HG02571 (cell line): ENCODE results near the gene KRT72.
"Not testable (repeated sequence)": the region's sequence is repeated elsewhere in the genome, so short reads cannot be mapped to it uniquely, and the experiment has no call there.

ENCODE experiments used
- ATAC-seq: cut with Tn5 transposase; IDR thresholded peaks from one replicate; pipeline ENCODE4 v1.9.1; 2021; ENCODE audit warnings: mild to moderate bottlenecking, moderate library complexity; ENCODE audit not compliant: unreplicated experiment

Gene KRT72

DNA sequence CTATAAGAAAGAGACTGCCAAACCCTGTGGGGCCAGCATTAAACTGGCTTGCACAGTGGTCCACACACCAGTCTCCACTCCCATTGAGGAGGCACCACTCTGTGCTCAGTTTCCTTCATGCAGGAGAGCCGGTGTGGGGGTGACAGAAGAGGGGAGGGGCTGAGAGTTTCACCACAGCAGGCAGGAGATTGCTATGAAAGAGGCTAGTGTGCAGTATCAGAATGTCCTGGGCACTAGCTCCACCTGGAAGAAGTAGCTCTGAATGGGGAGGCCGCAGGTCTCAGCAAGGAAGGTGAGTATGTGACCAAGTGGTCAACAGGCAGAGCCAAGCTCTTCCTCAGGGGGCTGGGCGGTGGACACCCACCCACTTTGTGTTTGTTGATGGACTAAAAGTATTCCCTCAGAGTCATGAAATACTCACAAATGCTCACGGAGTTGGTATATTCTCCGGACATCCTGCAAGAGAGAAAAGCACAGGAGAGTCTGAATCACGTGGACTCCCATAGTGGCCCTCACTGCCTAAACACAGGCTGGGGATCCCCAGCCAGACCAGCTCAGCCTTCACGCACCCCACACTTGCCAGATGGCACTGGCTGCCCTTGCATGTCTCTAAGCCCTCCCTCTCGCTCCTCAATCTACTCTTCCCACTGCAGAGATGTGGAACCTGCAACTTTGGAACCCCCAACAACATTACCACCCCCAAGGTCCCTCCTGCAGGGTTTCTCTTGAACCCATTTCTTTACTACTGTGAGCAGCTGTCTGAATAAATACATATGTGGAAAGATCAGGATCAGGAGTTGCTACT lies 7.8 kb upstream of the KRT72 start:
- ATAC-seq = no peak

DNA sequence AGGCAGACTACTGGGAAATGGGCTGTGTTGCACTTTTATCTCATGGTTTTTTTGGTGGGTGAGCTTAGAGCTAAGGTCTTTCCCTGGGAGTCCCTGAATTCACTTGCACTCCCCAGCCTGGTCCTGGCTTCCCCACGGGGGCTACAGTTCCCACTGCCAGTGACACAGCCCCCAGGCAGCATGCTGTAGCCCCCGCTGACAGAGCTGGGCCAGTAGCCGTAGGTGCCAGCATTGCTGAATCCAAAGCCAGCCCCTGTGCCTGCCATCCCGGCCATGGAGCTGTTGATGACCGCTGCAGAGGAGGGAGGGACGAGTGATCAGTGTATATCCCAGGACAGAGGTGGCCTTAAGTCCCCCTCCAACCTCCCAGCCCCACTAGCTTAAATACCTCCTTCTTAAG lies 6.9 kb upstream of the KRT72 start:
- ATAC-seq = no peak

GRCh38 chr12:52607314-52607713 lies 6.1 kb upstream of the KRT72 start:
- no peak for ATAC-seq

GRCh38 chr12:52606581-52607218 lies 5.4 kb upstream of the KRT72 start:
- ATAC-seq = no peak

DNA sequence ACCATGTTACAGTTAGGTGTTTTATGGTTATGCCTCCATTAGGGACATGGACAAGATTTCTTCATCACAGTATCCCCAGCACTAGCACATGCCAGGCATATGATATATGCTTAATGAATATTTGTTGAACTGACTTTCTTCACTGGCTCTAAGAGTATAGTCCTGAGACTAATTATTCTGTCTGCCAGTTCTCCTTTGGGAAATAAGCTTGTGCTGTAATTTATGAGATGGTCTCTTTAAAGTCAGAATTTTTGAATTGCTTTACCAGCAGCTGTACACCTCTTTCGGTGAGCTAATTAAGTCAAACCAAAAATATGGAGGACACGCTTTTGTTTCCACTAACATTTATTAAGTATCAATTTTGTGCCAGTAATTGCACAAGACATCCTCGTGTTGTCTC lies 4.8 kb upstream of the KRT72 start:
- ATAC-seq = no peak

- no peak for ATAC-seq
Observed at GRCh38 chr12:52605542-52605941, 4.3 kb upstream of the KRT72 start.

- ATAC-seq = no peak
Observed at GRCh38 chr12:52604859-52605258, 3.6 kb upstream of the KRT72 start.

DNA sequence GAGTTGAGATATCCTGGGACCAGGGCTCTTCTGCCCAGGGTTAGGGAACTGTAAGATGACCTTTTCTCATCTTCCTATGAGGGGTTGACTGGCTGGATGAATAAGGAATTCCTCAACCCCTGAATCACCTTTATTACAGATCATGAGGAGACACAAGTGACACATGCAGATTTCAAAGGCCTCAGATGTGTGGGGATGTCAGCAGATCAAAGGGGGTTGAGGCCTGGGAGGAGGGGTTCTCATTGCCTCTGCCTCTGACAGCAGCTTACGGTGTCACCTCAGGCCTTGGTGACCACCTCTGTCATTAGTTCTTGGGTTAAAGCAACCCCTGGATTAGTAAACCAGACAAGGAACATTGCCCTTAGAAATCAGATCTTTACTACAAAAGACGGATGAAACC lies 2.1 kb upstream of the KRT72 start:
- no peak for ATAC-seq

GRCh38 chr12:52602552-52602951 lies 1.3 kb upstream of the KRT72 start:
- no peak for ATAC-seq

GRCh38 chr12:52601671-52602070 lies 408 bp upstream of the KRT72 start:
- no peak for ATAC-seq

DNA sequence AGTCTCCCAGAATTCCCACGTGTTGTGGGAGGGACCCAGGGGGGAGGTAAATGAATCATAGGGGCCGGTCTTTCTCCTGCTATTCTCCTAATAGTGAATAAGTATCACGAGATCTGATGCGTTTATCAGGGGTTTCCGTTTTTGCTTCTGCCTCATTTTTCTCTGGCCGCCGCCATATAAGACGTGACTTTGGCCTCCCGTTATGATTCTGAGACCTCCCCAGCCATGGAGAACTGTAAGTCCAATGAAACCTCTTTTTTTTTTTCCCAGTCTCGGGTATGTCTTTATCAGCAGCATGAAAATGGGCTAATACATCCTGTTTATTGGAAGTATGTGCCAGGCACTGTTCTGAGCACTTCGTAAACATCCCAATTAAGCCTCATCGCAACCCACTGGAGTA lies 788 bp downstream of the KRT72 start:
- no peak for ATAC-seq

DNA sequence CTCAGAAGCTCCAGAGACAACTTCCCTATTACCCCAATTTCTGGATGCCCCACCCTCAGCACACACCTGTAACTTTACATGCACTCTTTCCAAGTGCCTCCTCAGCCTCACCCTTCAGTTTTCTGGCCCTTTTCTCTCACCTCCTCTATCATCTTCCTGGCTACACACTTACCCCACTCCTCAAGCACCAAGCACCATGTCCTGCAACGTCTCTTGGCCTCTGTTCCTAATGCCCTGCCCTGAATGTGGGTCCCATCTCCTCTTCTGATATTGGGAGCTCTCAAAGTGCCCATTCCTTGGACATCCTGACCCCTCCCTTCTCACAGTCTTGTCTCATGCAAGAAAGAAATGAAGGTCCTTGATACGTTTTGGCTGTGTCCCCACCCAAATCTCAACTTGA lies 1.2 kb downstream of the KRT72 start:
- no peak for ATAC-seq

GRCh38 chr12:52598966-52599365 lies 2.3 kb downstream of the KRT72 start:
- no peak for ATAC-seq

- not testable (repeated sequence) for ATAC-seq
Observed at GRCh38 chr12:52594237-52594636, 7.0 kb downstream of the KRT72 start.

DNA sequence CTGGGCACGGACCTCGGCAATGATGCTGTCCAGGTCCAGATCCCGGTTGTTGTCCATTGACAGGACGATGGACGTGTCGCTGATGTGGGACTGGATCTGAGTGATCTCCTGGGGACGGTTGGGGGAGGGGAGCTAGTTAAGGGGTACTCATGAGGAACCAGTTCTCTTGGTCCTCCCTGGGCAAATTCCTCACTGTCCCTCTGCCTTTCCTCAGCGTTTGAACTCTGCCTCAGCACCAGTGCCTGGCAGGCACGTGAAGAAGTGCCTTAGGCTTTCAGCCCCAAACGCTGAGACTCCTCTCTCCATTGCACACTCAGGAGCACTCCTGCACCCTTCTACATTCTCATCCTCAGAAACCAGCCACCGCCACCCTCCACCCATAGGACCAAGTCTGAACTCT lies 9.7 kb downstream of the KRT72 start:
- ATAC-seq = no peak

GRCh38 chr12:52590021-52590420 lies 11.2 kb downstream of the KRT72 start:
- no peak for ATAC-seq

DNA sequence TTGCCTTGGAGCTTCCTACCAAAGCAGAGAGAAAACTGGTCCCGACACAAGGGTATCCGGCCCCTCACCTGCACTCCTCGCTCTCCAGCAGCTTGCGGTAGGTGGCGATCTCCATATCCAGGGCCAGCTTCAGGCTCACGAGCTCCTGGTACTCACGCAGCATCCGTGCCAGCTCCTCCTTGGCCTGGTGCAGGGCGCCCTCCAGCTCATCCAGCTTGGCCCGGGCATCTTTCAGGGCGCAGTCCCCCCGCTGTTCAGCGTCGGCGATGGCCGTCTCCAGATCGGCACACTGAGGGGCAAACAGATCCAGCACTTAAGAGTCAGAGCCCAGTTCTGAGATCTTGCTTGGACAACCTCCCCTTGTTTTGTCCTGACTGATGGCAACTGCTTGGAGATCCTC lies 13.7 kb downstream of the KRT72 start:
- no peak for ATAC-seq

GRCh38 chr12:52585946-52586345 lies 15.3 kb downstream of the KRT72 start:
- ATAC-seq = no peak

DNA sequence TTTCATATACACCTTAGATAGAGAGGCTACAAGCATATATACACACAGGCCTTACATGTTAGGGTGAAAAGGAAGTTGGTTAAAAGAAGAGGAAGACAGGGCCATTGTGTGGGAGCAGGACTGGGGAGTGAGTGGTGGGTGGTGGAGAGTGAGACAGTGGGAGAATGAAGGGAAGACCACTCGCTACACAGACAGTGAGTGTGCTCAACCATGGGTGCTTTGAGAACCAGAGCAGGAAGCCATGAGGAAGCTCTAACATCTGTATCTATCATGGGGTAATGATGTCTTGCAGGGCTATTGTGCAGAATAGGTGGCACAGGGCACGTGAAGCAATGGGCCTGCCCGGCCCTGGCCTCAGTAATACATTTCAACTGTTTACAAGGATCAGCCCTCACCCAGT lies 16.2 kb downstream of the KRT72 start:
- no peak for ATAC-seq

DNA sequence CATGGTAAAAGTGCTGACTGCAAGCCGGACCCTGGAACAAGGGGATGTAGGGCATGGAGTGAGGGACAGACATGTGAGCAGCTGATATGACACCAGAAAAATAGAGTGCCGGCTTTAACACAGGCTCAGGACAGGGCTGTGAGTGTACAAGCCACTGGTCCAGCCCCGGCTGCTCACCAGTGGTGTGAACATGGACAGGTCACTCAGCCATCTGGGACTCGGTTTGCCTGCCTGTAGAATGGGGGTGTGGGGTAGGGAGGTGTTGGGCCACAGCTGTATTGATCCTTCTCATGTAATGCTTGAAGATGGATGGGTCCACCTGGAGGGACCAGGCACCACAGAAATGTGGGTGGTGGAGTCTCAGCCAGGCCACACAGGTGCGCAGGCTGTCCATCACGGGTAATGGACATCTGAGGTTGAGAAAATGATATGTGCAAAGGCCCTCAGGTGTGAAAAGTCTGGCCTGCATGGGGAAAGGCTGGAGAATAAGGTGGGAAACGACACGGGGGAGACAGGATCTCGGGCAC lies 17.0 kb downstream of the KRT72 start:
- ATAC-seq = no peak

DNA sequence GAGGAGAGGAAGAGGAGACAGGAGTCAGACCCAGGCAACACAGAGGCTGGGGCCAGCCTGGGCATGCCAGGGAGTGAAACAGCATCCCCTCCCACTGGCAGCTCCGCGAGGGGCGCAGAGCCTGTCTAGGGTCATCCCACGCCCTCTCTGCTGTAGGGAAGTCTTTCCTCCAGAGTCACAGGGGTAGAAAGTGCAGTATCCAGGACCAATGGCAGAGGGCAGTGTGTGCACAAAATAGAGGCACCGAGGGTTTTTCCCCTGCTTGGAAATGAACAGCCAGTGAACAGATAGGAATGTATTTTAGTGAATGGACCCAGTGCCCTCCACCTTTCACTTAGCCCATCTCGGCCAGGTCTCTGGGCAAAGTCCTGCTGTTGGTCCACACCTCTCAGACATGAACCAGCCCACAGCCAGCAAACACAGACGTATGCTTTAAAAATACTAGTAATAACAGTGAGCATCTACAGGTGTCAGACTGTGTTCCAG lies 18.2 kb downstream of the KRT72 start:
- no peak for ATAC-seq

DNA sequence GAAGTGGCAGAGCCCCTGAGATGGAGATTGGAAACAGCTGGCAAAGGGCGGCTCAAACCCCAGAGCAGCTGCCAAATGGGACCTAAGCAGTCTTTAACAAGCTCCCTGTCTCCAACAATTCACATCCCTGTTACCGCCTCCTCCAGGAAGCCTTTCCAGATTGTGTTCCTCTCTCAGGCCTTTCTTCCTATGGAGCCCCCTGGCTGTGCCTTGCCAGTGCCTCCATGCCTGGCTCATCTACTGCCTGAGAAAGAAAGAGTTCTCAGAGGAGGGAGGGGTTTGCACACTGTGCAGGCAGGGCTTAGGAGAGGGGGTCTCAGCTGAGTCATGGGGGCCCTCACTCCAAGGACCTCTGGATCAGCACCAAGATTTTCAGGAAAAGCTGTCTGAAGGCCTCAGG lies 18.8 kb downstream of the KRT72 start:
- no peak for ATAC-seq
